Spleen (tissue), 11 donors: Measurements from ENCODE around the gene SYNDIG1. TPM values are rescaled to one million over a fixed set of nuclear protein-coding genes. Genes with fewer than 3 reads are reported as not detected.
A peak's percentile ranks its signal among the peaks of the same experiment; 100 is the strongest.

ENCODE experiments used
- DNase-seq: peaks from one replicate; pipeline ENCODE4 v3.0.0-alpha.2; 2020
- H3K27ac ChIP-seq, 8 donors: fragments of 200-600 bp; sonication (generic) in 7 of 8; 1 replicate in 4 of 8; 2 replicates in 4 of 8; pipeline versions ENCODE4 v1.5.0 to v1.8.0; 2016 to 2021; ENCODE audit warnings: inconsistent platforms in 4 of 8, mild to moderate bottlenecking in 4 of 8, moderate library complexity in 1 of 8
- H3K27me3 ChIP-seq, 7 donors: fragments of 200-600 bp; sonication (generic) in 6 of 7; replicated peaks in 1 of 7; 1 replicate in 4 of 7; 2 replicates in 3 of 7; pipeline versions ENCODE4 v1.5.0 to v1.8.0; 2016 to 2021; ENCODE audit warnings: inconsistent platforms in 3 of 7, mild to moderate bottlenecking in 1 of 7
- H3K36me3 ChIP-seq, 6 donors: fragments of 200-600 bp; sonication (generic) in 5 of 6; 1 replicate in 4 of 6; 2 replicates in 2 of 6; pipeline versions ENCODE4 v1.5.0 to v1.8.0; 2016 to 2021; ENCODE audit warnings: inconsistent platforms in 2 of 6
- H3K4me1 ChIP-seq, 6 donors: fragments of 200-600 bp; sonication (generic) in 5 of 6; 1 replicate in 3 of 6; 2 replicates in 3 of 6; pipeline versions ENCODE4 v1.5.0 to v1.8.0; 2016 to 2021; ENCODE audit warnings: inconsistent platforms in 3 of 6
- H3K4me3 ChIP-seq, 8 donors: fragments of 200-600 bp; sonication (generic) in 7 of 8; 1 replicate in 4 of 8; 2 replicates in 4 of 8; pipeline versions ENCODE4 v1.5.0 to v1.8.0; 2016 to 2021; ENCODE audit warnings: inconsistent platforms in 4 of 8, mild to moderate bottlenecking in 4 of 8, moderate library complexity in 2 of 8
- H3K9me3 ChIP-seq, 8 donors: fragments of 200-600 bp; sonication (generic) in 7 of 8; 1 replicate in 4 of 8; 2 replicates in 4 of 8; pipeline versions ENCODE4 v1.5.0 to v1.8.0; 2016 to 2021; ENCODE audit warnings: inconsistent platforms in 4 of 8
- POLR2A ChIP-seq, 3 donors: fragments of 450-650 bp; IDR thresholded peaks; one replicate each; pipeline ENCODE4 v1.5.1; 2017; ENCODE audit warnings: antibody characterized with exemption in 3 of 3, mild to moderate bottlenecking in 1 of 3
- POLR2AphosphoS5 ChIP-seq, 3 donors: sonication (generic); formaldehyde crosslinking; IDR thresholded peaks; one replicate each; pipeline ENCODE4 v1.5.1; 2017; ENCODE audit warnings: antibody characterized with exemption in 3 of 3
- WGBS, 5 donors: extraction: QIAGEN DNeasy Blood & Tissue Kit in 3 of 5; methylation state at CpG; one replicate each; pipeline versions ENCODE4 v1.1.5 to v1.1.7; 2013 to 2018; 5-methylcytosine and 5-hydroxymethylcytosine counted together
- intact Hi-C: fragments of 100-400 bp; cut with DNase I; formaldehyde crosslinking; loops from one replicate; pipeline ENCODE4 v1.15.0; 2023; ENCODE audit warnings: low total_unique reads
- polyA plus RNA-seq, 3 donors: library from polyadenylated mRNA; stranded (reverse); fragments of 200-250 nt; gene quantifications; one replicate each; pipeline ENCODE4 v1.2.1, GENCODE V29; 2013
- total RNA-seq, 7 donors: library from RNA; depleted of rRNA in 3 of 7; stranded (reverse); fragments of >200 nt in 3 of 7; fragmentation: NEBNext Ultra II Directional in 4 of 7; extraction: Animal tissue kit (Norgen Biotek cat#: 25700) in 4 of 7; gene quantifications; one replicate each; pipeline versions ENCODE4 v1.1.0 to v1.2.1, GENCODE V29; 2016 to 2021
- TF ChIP-seq, protein P1 (sequence below), 11 experiments: fragments of 200-600 bp in 7 of 11; fragments of 450-650 bp in 4 of 11; sonication (generic) in 4 of 11; IDR thresholded peaks in 8 of 11; conservative IDR thresholded peaks in 3 of 11; 1 replicate in 7 of 11; 2 replicates in 4 of 11; pipeline versions ENCODE4 v1.4.0 to v1.8.0; 2016 to 2021; ENCODE audit warnings: antibody characterized with exemption in 11 of 11, inconsistent platforms in 4 of 11, mild to moderate bottlenecking in 1 of 11
- donor health status: healthy with polysubstance abuse.
- donor health status: DM: no; HTN: no; CAD: no; lungs with moderate emphysema.
- donor health status: DM: no; HTN: no; CAD: no.
- donor health status: Bipolar disorder and iron deficiency.
- donor health status: healthy.
- donor health status: DM: no; HTN: no; CAD: no.
- donor health status: DM: yes; HTN: yes; CAD: no.

SYNDIG1 gene
- total and polyA plus RNA-seq, 10 donors, result 0.70 to 3.5 (median 1.3) TPM

DNA sequence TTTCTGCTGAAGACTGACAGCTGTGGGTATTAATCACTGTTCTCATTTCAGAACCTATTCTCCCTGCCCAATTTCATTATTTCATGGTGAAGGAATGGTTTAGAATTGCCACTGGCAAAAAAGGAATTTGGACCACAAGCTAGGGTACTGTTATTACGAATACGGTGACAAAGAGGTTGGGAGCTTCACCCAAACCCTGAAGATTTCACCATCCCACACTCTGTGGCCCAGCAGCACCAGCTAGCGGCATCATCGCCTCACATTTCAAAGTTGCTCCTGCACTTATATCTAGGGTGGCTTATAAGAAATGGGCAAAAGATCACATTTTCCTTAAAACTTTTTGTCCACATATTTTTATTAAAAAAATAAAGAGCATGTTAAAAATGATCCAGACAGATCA is 236.1 kb downstream of the SYNDIG1 start:
- H3K4me1 ChIP-seq, result no peaks in the 10 kb centered on the region
- no peaks in the 10 kb centered on the region for H3K36me3 ChIP-seq
- no peaks in the 10 kb centered on the region for H3K9me3 ChIP-seq
- no peak for DNase-seq
- intact Hi-C loops, result no loop called here
- H3K27me3 ChIP-seq, result no peaks in the 10 kb centered on the region
- TF ChIP-seq, protein P1, sequence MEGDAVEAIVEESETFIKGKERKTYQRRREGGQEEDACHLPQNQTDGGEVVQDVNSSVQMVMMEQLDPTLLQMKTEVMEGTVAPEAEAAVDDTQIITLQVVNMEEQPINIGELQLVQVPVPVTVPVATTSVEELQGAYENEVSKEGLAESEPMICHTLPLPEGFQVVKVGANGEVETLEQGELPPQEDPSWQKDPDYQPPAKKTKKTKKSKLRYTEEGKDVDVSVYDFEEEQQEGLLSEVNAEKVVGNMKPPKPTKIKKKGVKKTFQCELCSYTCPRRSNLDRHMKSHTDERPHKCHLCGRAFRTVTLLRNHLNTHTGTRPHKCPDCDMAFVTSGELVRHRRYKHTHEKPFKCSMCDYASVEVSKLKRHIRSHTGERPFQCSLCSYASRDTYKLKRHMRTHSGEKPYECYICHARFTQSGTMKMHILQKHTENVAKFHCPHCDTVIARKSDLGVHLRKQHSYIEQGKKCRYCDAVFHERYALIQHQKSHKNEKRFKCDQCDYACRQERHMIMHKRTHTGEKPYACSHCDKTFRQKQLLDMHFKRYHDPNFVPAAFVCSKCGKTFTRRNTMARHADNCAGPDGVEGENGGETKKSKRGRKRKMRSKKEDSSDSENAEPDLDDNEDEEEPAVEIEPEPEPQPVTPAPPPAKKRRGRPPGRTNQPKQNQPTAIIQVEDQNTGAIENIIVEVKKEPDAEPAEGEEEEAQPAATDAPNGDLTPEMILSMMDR (IDR thresholded peaks at IDR 0.05 in 8 of 11, conservative IDR thresholded peaks at IDR 0.05 in 3 of 11), result no peak
- TF ChIP-seq POLR2AphosphoS5 (IDR thresholded peaks at IDR 0.05) (no peak), POLR2A (IDR thresholded peaks at IDR 0.05) (no peak)
- no peak overlapping the region for H3K27ac ChIP-seq
- 68 to 93% (median 89%) methylated on average over 4 of the region's 4 CpGs for WGBS, 5 donors
- H3K4me3 ChIP-seq, result no peak overlapping the region

- Histone ChIP-seq H3K9me3 (peaks cover 0 to 12% (median 6%) of the 10 kb centered on the region in 8 donors), H3K27ac (peak overlapping the region in 1 of 8 donors; percentile 6), H3K27me3 (no peaks in the 10 kb centered on the region), H3K4me1 (no peaks in the 10 kb centered on the region), H3K4me3 (no peak overlapping the region), H3K36me3 (no peaks in the 10 kb centered on the region)
- WGBS, 5 donors, result 65 to 81% (median 77%) methylated on average over 7 to 8 of the region's 8 CpGs
- no peak for TF ChIP-seq POLR2A (IDR thresholded peaks at IDR 0.05)
- peak in 1 of 3 donors; percentile 14 for TF ChIP-seq POLR2AphosphoS5 (IDR thresholded peaks at IDR 0.05)
- DNase-seq, result no peak
- intact Hi-C loops, result no loop called here
These were observed 239.2 kb downstream of the SYNDIG1 start for GRCh38 chr20:24708411-24709295.
